ENCODE data around the gene PPAN.

Gene PPAN

DNA sequence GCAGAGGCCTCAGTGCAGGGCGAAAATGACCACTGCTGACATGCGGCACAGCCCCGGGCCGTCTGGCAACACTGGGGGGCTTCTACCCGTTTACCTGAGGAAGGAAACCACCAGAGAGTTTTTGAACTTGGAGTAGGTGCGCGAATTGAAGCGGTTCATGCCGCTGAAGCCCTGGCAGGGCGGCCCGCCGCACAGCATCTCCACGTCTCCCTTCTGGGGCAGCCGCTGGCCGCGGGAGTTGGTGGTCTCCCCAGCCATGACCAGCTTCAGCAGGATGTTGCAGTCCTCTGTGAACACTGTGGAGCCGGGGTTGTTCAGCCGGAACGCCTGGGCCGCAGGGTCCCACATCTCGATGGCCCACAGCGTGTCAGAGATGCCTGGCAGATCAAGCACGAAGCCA lies 33.8 kb downstream of the PPAN start:
- H3K36me3 ChIP-seq (replicated peaks; ENCODE audit: low read depth, low read length), result peaks cover 88% of the 10 kb centered on the region
- no peak overlapping the region for H3K9ac ChIP-seq (ENCODE audit: low read length)
- H3K9me3 ChIP-seq (ENCODE audit: insufficient read depth, low read length), result no peaks in the 10 kb centered on the region
- no peak overlapping the region for H3K4me3 ChIP-seq (ENCODE audit: low read length)
- TF ChIP-seq EZH2phosphoT487 (IDR thresholded peaks at IDR 0.05; ENCODE audit: low read depth), result no peak
- TF ChIP-seq, protein P1, sequence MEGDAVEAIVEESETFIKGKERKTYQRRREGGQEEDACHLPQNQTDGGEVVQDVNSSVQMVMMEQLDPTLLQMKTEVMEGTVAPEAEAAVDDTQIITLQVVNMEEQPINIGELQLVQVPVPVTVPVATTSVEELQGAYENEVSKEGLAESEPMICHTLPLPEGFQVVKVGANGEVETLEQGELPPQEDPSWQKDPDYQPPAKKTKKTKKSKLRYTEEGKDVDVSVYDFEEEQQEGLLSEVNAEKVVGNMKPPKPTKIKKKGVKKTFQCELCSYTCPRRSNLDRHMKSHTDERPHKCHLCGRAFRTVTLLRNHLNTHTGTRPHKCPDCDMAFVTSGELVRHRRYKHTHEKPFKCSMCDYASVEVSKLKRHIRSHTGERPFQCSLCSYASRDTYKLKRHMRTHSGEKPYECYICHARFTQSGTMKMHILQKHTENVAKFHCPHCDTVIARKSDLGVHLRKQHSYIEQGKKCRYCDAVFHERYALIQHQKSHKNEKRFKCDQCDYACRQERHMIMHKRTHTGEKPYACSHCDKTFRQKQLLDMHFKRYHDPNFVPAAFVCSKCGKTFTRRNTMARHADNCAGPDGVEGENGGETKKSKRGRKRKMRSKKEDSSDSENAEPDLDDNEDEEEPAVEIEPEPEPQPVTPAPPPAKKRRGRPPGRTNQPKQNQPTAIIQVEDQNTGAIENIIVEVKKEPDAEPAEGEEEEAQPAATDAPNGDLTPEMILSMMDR (IDR thresholded peaks at IDR 0.05; ENCODE audit: low read depth, low read length), result no peak
- no peak overlapping the region for H3K27ac ChIP-seq (ENCODE audit: low read length)
- H2AFZ ChIP-seq (ENCODE audit: low read depth, low read length), result no peak overlapping the region
- H3K79me2 ChIP-seq (ENCODE audit: low read length), result peaks cover 6% of the 10 kb centered on the region; the same call in 1 of the 2 replicates
- H3K4me1 ChIP-seq (ENCODE audit: low read length), result no peaks in the 10 kb centered on the region
- H3K27me3 ChIP-seq (ENCODE audit: low read depth, low read length), result no peaks in the 10 kb centered on the region
- no peak overlapping the region for H3K4me2 ChIP-seq (ENCODE audit: low read length)
- no peaks in the 10 kb centered on the region for H4K20me1 ChIP-seq (ENCODE audit: insufficient read depth, low read length)

DNA sequence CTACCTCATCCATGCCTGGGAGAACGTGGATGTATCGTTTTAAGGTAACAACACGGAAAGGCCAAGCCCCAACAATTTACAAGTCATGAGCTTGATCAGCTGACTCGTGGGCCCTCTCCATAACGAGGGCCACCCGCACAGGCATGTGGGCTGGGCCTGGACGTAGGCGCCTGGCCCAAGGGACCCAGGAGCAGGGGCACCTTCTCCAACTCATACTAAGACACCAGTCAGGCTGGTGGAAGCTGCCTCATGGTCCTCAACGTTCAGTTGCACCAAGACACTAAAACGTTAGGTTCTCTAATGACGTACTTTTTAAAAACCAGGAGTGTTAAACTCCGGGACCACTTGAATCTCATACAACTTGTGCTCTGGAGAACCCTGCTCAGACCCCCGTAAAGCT lies 35.3 kb downstream of the PPAN start:
- Histone ChIP-seq H3K9ac (ENCODE audit: low read length) (no peak overlapping the region), H3K4me2 (ENCODE audit: low read length) (no peak overlapping the region), H3K4me3 (ENCODE audit: low read length) (no peak overlapping the region), H3K9me3 (ENCODE audit: insufficient read depth, low read length) (no peaks in the 10 kb centered on the region), H4K20me1 (ENCODE audit: insufficient read depth, low read length) (no peaks in the 10 kb centered on the region), H3K4me1 (ENCODE audit: low read length) (no peaks in the 10 kb centered on the region), H3K36me3 (replicated peaks; ENCODE audit: low read depth, low read length) (peaks cover 90% of the 10 kb centered on the region), H3K27ac (ENCODE audit: low read length) (no peak overlapping the region), H3K27me3 (ENCODE audit: low read depth, low read length) (no peaks in the 10 kb centered on the region), H3K79me2 (ENCODE audit: low read length) (peaks cover 9% of the 10 kb centered on the region; the same call in 1 of the 2 replicates), H2AFZ (ENCODE audit: low read depth, low read length) (no peak overlapping the region)
- TF ChIP-seq EZH2phosphoT487 (IDR thresholded peaks at IDR 0.05; ENCODE audit: low read depth), result no peak
- TF ChIP-seq, protein P1 (IDR thresholded peaks at IDR 0.05; ENCODE audit: low read depth, low read length), result no peak

DNA sequence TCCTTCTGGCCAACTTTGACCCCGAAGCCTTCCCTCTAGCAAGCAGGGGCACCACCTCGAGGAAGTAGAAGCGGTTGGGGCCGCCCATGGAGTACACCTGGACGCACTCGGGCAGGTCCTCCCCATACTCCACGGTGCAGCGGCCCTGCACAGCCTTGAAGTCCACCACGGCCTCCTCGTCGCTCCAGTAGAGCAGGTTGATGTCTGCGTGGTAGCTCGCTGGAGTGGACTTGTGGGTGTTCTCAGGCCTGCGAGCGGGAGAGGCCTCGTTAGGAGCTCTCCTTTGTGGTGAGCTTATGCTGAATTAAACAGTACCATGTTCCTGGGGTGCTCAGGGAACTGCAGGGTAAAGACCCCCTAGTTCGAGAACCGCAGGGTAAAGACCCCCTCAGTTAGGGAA lies 35.8 kb downstream of the PPAN start:
- H3K4me2 ChIP-seq (ENCODE audit: low read length), result no peak overlapping the region
- TF ChIP-seq, protein P1 (IDR thresholded peaks at IDR 0.05; ENCODE audit: low read depth, low read length), result no peak
- TF ChIP-seq EZH2phosphoT487 (IDR thresholded peaks at IDR 0.05; ENCODE audit: low read depth), result no peak
- H3K36me3 ChIP-seq (replicated peaks; ENCODE audit: low read depth, low read length), result peaks cover 91% of the 10 kb centered on the region
- no peak overlapping the region for H2AFZ ChIP-seq (ENCODE audit: low read depth, low read length)
- peaks cover 9% of the 10 kb centered on the region; the same call in 1 of the 2 replicates for H3K79me2 ChIP-seq (ENCODE audit: low read length)
- H3K9me3 ChIP-seq (ENCODE audit: insufficient read depth, low read length), result no peaks in the 10 kb centered on the region
- H3K27me3 ChIP-seq (ENCODE audit: low read depth, low read length), result no peaks in the 10 kb centered on the region
- no peak overlapping the region for H3K4me3 ChIP-seq (ENCODE audit: low read length)
- no peaks in the 10 kb centered on the region for H3K4me1 ChIP-seq (ENCODE audit: low read length)
- no peaks in the 10 kb centered on the region for H4K20me1 ChIP-seq (ENCODE audit: insufficient read depth, low read length)
- H3K9ac ChIP-seq (ENCODE audit: low read length), result no peak overlapping the region
- no peak overlapping the region for H3K27ac ChIP-seq (ENCODE audit: low read length)

DNA sequence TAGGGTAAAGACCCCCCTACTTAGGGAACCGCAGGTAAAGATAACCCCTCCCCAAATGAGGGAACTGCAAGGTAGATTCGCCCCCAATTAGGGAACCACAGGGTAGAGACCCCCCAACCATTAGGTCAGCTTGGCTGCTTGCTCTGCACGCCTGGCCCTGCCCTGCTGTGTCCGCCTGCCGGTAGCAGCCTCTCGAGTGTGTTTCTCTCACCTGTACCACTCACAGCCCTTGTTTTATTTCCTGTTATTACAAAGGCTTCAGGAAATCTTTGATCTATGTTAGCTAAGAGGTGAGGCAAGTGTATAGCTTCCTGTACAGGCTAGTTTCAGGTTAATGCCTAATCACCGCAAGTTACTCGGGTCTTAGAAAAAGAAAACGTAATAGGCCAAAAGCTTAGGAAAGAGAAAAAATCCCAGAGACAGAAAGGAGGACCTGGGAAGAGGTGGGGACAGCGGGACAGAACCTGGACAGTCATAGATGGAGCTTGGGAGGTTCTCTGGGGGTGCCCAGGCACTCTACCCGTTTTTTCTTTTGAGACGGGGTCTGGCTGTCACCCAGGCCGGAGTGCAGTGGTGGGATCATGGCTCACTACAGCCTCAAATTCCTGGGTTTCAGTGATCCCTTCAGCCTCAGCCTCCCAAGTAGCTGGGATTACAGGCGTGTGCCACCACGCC lies 36.7 kb downstream of the PPAN start:
- Histone ChIP-seq H3K4me3 (ENCODE audit: low read length) (no peak overlapping the region), H3K9ac (ENCODE audit: low read length) (no peak overlapping the region), H3K4me1 (ENCODE audit: low read length) (no peaks in the 10 kb centered on the region), H3K36me3 (replicated peaks; ENCODE audit: low read depth, low read length) (peaks cover 88% of the 10 kb centered on the region), H3K4me2 (ENCODE audit: low read length) (no peak overlapping the region), H4K20me1 (ENCODE audit: insufficient read depth, low read length) (no peaks in the 10 kb centered on the region), H2AFZ (ENCODE audit: low read depth, low read length) (no peak overlapping the region), H3K9me3 (ENCODE audit: insufficient read depth, low read length) (no peaks in the 10 kb centered on the region), H3K79me2 (ENCODE audit: low read length) (peaks cover 9% of the 10 kb centered on the region; the same call in 1 of the 2 replicates), H3K27ac (ENCODE audit: low read length) (no peak overlapping the region), H3K27me3 (ENCODE audit: low read depth, low read length) (no peaks in the 10 kb centered on the region)
- TF ChIP-seq EZH2phosphoT487 (IDR thresholded peaks at IDR 0.05; ENCODE audit: low read depth), result no peak
- TF ChIP-seq, protein P1 (IDR thresholded peaks at IDR 0.05; ENCODE audit: low read depth, low read length), result no peak

Data from OCI-LY3 (cell line).